Measurements from ENCODE around the gene GSTA2.

GSTA2 gene

DNA sequence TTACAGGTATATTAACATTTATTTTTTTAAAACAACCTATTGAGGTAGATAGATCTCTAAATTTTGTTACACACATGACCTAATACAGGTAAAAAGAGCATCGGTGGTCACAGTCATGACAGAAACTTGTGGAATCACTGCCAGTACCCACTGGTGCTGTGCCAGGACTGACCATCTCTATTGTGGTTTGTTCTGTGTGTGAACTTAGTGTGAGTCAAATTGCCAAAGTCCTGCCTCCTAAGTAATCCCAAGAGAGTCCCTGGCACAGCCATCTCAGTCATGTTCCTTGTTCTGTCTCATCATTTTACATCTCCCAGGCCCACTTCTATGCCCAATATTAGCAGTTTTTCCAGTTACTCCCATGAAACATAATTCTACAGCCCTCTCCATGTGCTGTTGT lies 21.4 kb downstream of the GSTA2 start:
- no peak overlapping the region for H3K27ac Mint-ChIP-seq
- no peaks in the 10 kb centered on the region for H3K27me3 Mint-ChIP-seq (ENCODE audit: low read depth, poor library complexity)
- H3K36me3 Mint-ChIP-seq (ENCODE audit: low read depth), result no peaks in the 10 kb centered on the region
- peaks cover 28% of the 10 kb centered on the region for H3K9me3 Mint-ChIP-seq
- H3K4me1 Mint-ChIP-seq, result no peaks in the 10 kb centered on the region
- H3K4me3 Mint-ChIP-seq, result no peak overlapping the region
- TF ChIP-seq, protein P1, sequence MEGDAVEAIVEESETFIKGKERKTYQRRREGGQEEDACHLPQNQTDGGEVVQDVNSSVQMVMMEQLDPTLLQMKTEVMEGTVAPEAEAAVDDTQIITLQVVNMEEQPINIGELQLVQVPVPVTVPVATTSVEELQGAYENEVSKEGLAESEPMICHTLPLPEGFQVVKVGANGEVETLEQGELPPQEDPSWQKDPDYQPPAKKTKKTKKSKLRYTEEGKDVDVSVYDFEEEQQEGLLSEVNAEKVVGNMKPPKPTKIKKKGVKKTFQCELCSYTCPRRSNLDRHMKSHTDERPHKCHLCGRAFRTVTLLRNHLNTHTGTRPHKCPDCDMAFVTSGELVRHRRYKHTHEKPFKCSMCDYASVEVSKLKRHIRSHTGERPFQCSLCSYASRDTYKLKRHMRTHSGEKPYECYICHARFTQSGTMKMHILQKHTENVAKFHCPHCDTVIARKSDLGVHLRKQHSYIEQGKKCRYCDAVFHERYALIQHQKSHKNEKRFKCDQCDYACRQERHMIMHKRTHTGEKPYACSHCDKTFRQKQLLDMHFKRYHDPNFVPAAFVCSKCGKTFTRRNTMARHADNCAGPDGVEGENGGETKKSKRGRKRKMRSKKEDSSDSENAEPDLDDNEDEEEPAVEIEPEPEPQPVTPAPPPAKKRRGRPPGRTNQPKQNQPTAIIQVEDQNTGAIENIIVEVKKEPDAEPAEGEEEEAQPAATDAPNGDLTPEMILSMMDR (IDR thresholded peaks at IDR 0.05), result no peak
- no peak for DNase-seq

DNA sequence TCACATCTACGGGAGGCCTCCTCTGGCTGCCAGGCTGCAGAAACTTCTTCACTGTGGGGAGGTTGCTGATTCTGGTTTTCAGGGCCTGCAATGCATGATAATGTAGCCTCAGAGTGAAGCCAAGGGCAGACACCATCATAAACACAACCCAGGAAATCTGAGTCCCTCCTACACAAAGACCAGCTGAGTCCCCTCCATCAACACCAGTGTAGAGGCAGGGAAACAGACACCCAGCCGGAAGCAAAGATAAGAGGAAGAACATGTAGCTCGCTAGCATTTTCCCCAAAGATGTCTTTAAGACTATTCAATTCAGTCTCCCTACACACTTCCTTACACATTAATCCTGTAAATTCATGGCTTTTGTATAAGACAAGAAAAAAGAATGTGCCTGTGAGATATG lies 23.6 kb downstream of the GSTA2 start:
- peaks cover 4% of the 10 kb centered on the region for H3K27me3 Mint-ChIP-seq (ENCODE audit: low read depth, poor library complexity)
- DNase-seq, result no peak
- TF ChIP-seq, protein P1 (IDR thresholded peaks at IDR 0.05), result no peak
- H3K9me3 Mint-ChIP-seq, result peaks cover 28% of the 10 kb centered on the region
- H3K36me3 Mint-ChIP-seq (ENCODE audit: low read depth), result no peaks in the 10 kb centered on the region
- no peak overlapping the region for H3K4me3 Mint-ChIP-seq
- H3K4me1 Mint-ChIP-seq, result no peaks in the 10 kb centered on the region
- H3K27ac Mint-ChIP-seq, result no peak overlapping the region

- Mint-ChIP-seq H3K36me3 (ENCODE audit: low read depth) (no peaks in the 10 kb centered on the region), H3K4me3 (no peak overlapping the region), H3K4me1 (no peaks in the 10 kb centered on the region), H3K9me3 (peaks cover 28% of the 10 kb centered on the region), H3K27me3 (ENCODE audit: low read depth, poor library complexity) (peaks cover 6% of the 10 kb centered on the region), H3K27ac (no peak overlapping the region)
- DNase-seq, result no peak
- TF ChIP-seq, protein P1 (IDR thresholded peaks at IDR 0.05), result no peak
Measured at GRCh38 chr6:52739134-52739533, 24.1 kb downstream of the GSTA2 start.

DNA sequence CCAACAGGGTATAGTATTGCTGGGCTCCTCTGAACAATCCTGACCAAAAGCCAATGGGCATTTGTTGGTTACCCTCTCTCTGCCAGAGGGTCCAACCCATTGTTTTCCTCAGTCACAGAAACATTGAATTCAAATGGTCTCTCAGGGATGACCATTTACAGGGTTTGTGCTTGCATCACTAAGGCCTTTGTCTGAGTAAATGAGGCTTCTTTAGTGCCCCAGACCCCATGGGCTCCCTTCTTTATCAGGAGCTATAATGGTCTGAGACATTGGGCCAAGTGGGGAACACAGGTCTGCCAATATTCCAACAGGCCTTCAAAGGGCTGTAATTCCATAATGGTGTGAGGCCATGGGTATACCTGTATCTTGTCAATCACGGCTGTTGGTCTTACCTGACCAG lies 27.1 kb downstream of the GSTA2 start:
- no peak overlapping the region for H3K4me3 Mint-ChIP-seq
- H3K27me3 Mint-ChIP-seq (ENCODE audit: low read depth, poor library complexity), result peaks cover 6% of the 10 kb centered on the region
- TF ChIP-seq, protein P1 (IDR thresholded peaks at IDR 0.05), result no peak
- H3K4me1 Mint-ChIP-seq, result peaks cover 12% of the 10 kb centered on the region
- H3K27ac Mint-ChIP-seq, result no peak overlapping the region
- no peaks in the 10 kb centered on the region for H3K36me3 Mint-ChIP-seq (ENCODE audit: low read depth)
- peaks cover 17% of the 10 kb centered on the region for H3K9me3 Mint-ChIP-seq
- no peak for DNase-seq

GRCh38 chr6:52735071-52735470 lies 28.2 kb downstream of the GSTA2 start:
- Mint-ChIP-seq H3K4me1 (peaks cover 13% of the 10 kb centered on the region), H3K27ac (no peak overlapping the region), H3K36me3 (ENCODE audit: low read depth) (no peaks in the 10 kb centered on the region), H3K27me3 (ENCODE audit: low read depth, poor library complexity) (peaks cover 6% of the 10 kb centered on the region), H3K4me3 (no peak overlapping the region), H3K9me3 (peaks cover 7% of the 10 kb centered on the region)
- TF ChIP-seq, protein P1 (IDR thresholded peaks at IDR 0.05), result no peak
- no peak for DNase-seq

GRCh38 chr6:52734072-52734471 lies 29.2 kb downstream of the GSTA2 start:
- TF ChIP-seq, protein P1 (IDR thresholded peaks at IDR 0.05), result no peak
- Mint-ChIP-seq H3K27me3 (ENCODE audit: low read depth, poor library complexity) (peaks cover 6% of the 10 kb centered on the region), H3K36me3 (ENCODE audit: low read depth) (no peaks in the 10 kb centered on the region), H3K27ac (no peak overlapping the region), H3K9me3 (no peaks in the 10 kb centered on the region), H3K4me3 (no peak overlapping the region), H3K4me1 (peaks cover 13% of the 10 kb centered on the region)
- DNase-seq, result no peak

Measured in nephron progenitor cell (in vitro differentiated cells).